Fibroblast of villous mesenchyme (primary cell): ENCODE data around the gene SOX2. TPM values are rescaled to one million over a fixed set of nuclear protein-coding genes. Genes with fewer than 3 reads are reported as not detected.
A peak's percentile ranks its signal among the peaks of the same experiment; 100 is the strongest.

Source experiments
- DNase-seq: peaks from one replicate; pipeline ENCODE4 v3.0.0-alpha.2; 2010; ENCODE audit warnings: low read depth
- H3K4me3 ChIP-seq: 2 replicates; pipeline ENCODE4 v1.5.1; 2011; ENCODE audit warnings: low read depth, mild to moderate bottlenecking, low read length
- CTCF ChIP-seq: IDR thresholded peaks from 2 replicates; pipeline ENCODE4 v1.5.1; 2012; ENCODE audit warnings: low read depth, mild to moderate bottlenecking, low read length; ENCODE audit not compliant: insufficient read depth
- total RNA-seq: library from RNA; depleted of rRNA; stranded (reverse); fragments of >200 nt; gene quantifications from 2 replicates; pipeline ENCODE4 v1.2.3, GENCODE V29; 2012

Gene SOX2
- total RNA-seq, 1 donor, result not detected

- DNase-seq, result no peak
- no peak overlapping the region for H3K4me3 ChIP-seq
- TF ChIP-seq CTCF, result no peak
These were observed 12.7 kb downstream of the SOX2 start for GRCh38 chr3:181724192-181724965.

- no peak for TF ChIP-seq CTCF
- H3K4me3 ChIP-seq, result no peak overlapping the region
- DNase-seq, result no peak
These were observed 13.5 kb downstream of the SOX2 start for GRCh38 chr3:181725131-181725731.

- no peak for TF ChIP-seq CTCF
- no peak for DNase-seq
- H3K4me3 ChIP-seq, result no peak overlapping the region
These were observed 14.1 kb downstream of the SOX2 start for GRCh38 chr3:181725830-181726229.

GRCh38 chr3:181726351-181727330 lies 14.9 kb downstream of the SOX2 start:
- peak overlapping the region; percentile 47 for H3K4me3 ChIP-seq
- DNase-seq, result no peak
- no peak for TF ChIP-seq CTCF

- no peak for TF ChIP-seq CTCF
- DNase-seq, result no peak
- peak overlapping the region; percentile 47 for H3K4me3 ChIP-seq
These were observed 15.8 kb downstream of the SOX2 start for GRCh38 chr3:181727341-181728032.

GRCh38 chr3:181728470-181729340 lies 17.0 kb downstream of the SOX2 start:
- no peak for DNase-seq
- H3K4me3 ChIP-seq, result no peak overlapping the region
- no peak for TF ChIP-seq CTCF
